Thoracic aorta (tissue), 2 donors: ENCODE results near the gene MFNG. TPM values are rescaled to one million over a fixed set of nuclear protein-coding genes. Genes with fewer than 3 reads are reported as not detected.

Experiments used
- ATAC-seq: fragments of 150-250 bp; one replicate; pipeline ENCODE4 v1.8.0; 2017; ENCODE audit warnings: low read depth; ENCODE audit not compliant: insufficient number of reproducible peaks, low FRiP score
- DNase-seq: peaks from one replicate; pipeline ENCODE4 v3.0.0-alpha.2; 2020; ENCODE audit warnings: low spot score
- H3K27ac ChIP-seq, 2 donors: fragments of 200-600 bp; sonication (generic); 1 replicate in 1 of 2; 2 replicates in 1 of 2; pipeline ENCODE4 v1.5.1; 2016; ENCODE audit warnings: mild to moderate bottlenecking in 2 of 2, moderate library complexity in 2 of 2
- H3K27me3 ChIP-seq: fragments of 200-600 bp; sonication (generic); replicated peaks from 2 replicates; pipeline ENCODE4 v1.6.0; 2016; ENCODE audit warnings: mild to moderate bottlenecking; ENCODE audit not compliant: insufficient read depth
- H3K36me3 ChIP-seq: fragments of 200-600 bp; sonication (generic); one replicate; pipeline ENCODE4 v1.5.1; 2016
- H3K4me1 ChIP-seq, 2 donors: fragments of 200-600 bp; sonication (generic); 1 replicate in 1 of 2; 2 replicates in 1 of 2; pipeline versions ENCODE4 v1.5.1 to v1.6.0; 2016; ENCODE audit warnings: low read depth in 2 of 2, mild to moderate bottlenecking in 1 of 2; ENCODE audit not compliant: control insufficient read depth in 1 of 2
- H3K4me3 ChIP-seq: fragments of 200-600 bp; sonication (generic); 2 replicates; pipeline ENCODE4 v1.5.1; 2016; ENCODE audit warnings: mild to moderate bottlenecking
- H3K9me3 ChIP-seq: fragments of 200-600 bp; sonication (generic); 2 replicates; pipeline ENCODE4 v1.5.1; 2016
- total RNA-seq, 2 donors: library from RNA; depleted of rRNA; stranded (reverse); fragments of >200 nt; gene quantifications; one replicate each; pipeline versions ENCODE4 v1.1.0 to v1.2.3, GENCODE V29; 2016
- TF ChIP-seq, protein P1 (sequence below): fragments of 200-600 bp; sonication (generic); IDR thresholded peaks from one replicate; pipeline ENCODE4 v1.5.1; 2019; ENCODE audit warnings: antibody characterized with exemption

The MFNG gene
- total RNA-seq, 2 donors from 2014 or later = 18.1 to 25.5 TPM

DNA sequence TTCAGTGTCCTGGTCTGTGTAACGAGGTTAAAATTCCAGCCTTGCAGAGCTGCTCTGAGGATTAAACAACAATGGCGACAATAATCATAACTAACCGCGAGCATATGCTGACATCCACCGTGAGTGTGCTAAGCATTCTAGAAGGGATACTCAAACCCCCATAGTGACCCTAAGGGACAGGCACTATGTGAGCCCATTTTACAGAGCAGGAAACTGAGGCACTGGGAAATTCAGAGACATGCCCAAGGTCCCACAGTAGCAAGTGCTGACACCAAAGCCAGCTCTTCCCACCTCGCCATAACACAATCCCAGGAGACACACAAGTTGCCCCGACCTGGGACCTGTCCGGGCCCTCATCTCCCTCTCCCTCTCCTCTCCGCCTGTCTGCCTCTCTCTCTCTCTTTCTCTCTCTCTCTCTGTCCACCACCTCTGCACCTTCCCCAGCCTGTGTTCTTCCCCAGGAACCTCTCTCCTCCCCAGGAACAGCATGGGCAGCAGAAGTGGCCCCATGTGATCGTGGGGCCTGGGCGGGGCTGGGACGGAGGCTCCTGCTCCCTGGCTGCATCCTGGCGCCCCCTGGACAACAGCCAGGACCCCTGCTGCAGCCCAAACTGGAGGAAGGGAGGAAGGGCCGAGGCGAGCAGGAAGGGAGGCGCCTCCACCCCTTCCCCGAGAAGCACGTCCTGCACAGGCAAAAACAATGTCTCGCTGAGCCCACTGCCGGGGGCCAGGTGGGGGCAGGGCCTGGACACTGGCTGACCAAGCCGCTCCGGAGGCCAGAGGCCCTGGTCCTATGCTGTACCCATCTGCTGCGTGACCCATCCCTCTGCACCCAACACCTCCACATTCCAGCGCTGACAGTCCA lies 14.8 kb upstream of the MFNG start:
- Histone ChIP-seq H3K27ac (no peak overlapping the region), H3K36me3 (no peaks in the 10 kb centered on the region), H3K9me3 (no peaks in the 10 kb centered on the region), H3K4me3 (no peak overlapping the region), H3K4me1 (peaks cover 11 to 21% of the 10 kb centered on the region in 2 donors), H3K27me3 (no peaks in the 10 kb centered on the region)
- ATAC-seq (no peak), DNase-seq (no peak)
- TF ChIP-seq, protein P1, sequence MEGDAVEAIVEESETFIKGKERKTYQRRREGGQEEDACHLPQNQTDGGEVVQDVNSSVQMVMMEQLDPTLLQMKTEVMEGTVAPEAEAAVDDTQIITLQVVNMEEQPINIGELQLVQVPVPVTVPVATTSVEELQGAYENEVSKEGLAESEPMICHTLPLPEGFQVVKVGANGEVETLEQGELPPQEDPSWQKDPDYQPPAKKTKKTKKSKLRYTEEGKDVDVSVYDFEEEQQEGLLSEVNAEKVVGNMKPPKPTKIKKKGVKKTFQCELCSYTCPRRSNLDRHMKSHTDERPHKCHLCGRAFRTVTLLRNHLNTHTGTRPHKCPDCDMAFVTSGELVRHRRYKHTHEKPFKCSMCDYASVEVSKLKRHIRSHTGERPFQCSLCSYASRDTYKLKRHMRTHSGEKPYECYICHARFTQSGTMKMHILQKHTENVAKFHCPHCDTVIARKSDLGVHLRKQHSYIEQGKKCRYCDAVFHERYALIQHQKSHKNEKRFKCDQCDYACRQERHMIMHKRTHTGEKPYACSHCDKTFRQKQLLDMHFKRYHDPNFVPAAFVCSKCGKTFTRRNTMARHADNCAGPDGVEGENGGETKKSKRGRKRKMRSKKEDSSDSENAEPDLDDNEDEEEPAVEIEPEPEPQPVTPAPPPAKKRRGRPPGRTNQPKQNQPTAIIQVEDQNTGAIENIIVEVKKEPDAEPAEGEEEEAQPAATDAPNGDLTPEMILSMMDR = no peak

DNA sequence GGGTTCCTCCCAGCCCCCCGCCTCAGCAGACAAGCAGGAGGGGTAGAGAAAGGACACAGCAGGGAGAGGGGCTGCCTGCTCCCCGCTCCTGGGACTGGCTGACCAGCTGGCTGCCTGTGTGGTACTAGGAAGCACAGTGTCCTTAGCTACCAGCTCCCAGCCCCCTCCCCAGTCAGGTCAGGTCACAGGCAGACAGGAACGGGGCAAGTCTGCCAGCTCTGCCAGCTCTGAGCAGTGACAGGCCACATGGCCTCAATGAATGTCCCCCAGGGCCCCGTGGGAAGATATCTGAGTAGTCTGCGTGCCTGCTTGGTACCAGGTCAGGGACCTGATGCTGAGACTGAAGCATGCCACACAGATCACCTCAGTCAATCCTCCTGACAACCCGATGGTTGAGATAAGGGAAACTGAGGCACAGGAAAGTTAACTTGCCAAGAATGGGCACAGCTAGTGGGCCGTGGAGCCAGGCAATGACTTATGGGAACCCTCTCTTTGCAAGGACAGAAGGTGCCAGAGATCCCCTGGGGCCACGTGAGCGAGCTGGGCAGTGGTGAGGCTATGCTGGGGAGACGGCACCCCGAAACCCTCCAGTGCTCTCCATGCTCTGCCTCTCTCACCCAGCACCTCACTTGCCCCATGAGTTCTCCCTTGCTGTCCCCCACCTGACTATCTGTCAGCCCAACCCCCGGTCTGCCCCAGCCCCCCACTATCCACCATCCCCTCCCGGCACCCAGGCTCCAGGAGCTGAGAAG lies 13.8 kb upstream of the MFNG start:
- no peak overlapping the region for H3K27ac ChIP-seq
- no peak for DNase-seq
- TF ChIP-seq, protein P1 = no peak
- ATAC-seq = no peak
- no peaks in the 10 kb centered on the region for H3K27me3 ChIP-seq
- H3K4me3 ChIP-seq = no peak overlapping the region
- H3K9me3 ChIP-seq = no peaks in the 10 kb centered on the region
- peaks cover 11 to 21% of the 10 kb centered on the region in 2 donors for H3K4me1 ChIP-seq
- H3K36me3 ChIP-seq = no peaks in the 10 kb centered on the region

DNA sequence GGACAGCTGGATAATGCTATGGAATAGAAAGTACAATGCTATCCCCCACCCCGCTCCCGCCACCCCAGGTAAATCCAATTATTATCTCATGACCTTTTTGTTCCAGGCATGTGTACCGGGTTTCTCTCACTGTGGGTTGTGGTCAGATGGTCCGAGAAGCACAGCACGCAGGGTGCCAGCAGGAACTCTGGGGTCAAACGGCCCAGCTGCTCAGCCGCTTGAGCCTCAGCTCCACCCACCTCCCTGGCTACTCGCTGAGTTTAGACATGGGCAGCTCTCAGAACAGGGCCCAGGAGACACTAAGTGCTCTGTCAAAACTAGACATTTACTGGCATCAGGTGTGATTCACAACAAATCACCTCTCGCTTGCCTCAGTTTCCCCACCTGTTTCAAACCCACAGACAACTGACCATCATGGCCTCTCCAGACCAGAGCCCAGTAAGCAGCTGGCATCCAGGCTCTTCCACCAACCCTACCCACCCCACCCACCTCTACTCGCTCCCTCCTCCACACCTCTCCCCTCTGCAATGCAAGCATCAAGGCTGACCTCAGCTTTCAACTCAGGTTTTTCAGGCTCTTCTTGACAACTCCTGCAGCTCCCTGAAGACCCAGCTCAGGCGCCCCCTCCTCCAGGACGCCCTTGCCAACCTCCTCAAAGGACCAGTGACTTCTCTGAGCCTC lies 13.0 kb upstream of the MFNG start:
- TF ChIP-seq, protein P1 = no peak
- Histone ChIP-seq H3K36me3 (no peaks in the 10 kb centered on the region), H3K4me3 (no peak overlapping the region), H3K27ac (no peak overlapping the region), H3K27me3 (no peaks in the 10 kb centered on the region), H3K4me1 (peaks cover 11 to 21% of the 10 kb centered on the region in 2 donors), H3K9me3 (no peaks in the 10 kb centered on the region)
- ATAC-seq (no peak), DNase-seq (no peak)

DNA sequence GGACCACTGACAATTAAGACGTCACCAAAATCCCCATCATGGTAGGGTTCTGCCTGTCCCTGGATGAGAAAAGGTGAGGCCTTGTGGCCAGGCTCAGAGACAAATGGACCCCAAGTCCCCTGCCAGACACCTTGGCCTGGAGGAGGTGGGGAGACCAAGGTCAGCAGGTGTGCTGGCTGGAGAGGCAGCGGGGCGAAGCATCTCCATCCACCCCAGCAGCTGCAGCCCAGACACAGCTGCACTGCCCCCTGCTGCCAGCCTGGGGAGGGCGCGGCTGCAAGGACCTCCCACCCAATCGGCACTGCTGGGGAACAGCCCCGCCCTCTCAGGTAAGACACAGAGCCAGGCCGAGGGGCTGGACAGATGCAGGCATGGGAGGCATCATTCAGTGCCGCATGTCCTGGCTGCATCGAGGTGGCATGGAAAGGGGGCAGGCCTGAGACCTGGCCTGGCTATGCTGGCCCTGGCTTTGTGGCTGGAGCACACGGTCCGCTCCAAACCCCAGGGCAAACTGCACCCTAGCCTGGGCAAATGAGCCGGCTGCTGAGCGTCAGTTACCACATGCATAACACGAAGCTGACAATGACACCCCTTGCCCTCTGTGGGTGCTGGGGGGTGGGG lies 12.2 kb upstream of the MFNG start:
- peaks cover 11 to 15% of the 10 kb centered on the region in 2 donors for H3K4me1 ChIP-seq
- no peaks in the 10 kb centered on the region for H3K27me3 ChIP-seq
- H3K9me3 ChIP-seq = no peaks in the 10 kb centered on the region
- ATAC-seq (no peak), DNase-seq (no peak)
- H3K27ac ChIP-seq = no peak overlapping the region
- H3K36me3 ChIP-seq = no peaks in the 10 kb centered on the region
- H3K4me3 ChIP-seq = no peak overlapping the region
- TF ChIP-seq, protein P1 = no peak
